ENCODE data around the gene ACP5.

The ACP5 gene

DNA sequence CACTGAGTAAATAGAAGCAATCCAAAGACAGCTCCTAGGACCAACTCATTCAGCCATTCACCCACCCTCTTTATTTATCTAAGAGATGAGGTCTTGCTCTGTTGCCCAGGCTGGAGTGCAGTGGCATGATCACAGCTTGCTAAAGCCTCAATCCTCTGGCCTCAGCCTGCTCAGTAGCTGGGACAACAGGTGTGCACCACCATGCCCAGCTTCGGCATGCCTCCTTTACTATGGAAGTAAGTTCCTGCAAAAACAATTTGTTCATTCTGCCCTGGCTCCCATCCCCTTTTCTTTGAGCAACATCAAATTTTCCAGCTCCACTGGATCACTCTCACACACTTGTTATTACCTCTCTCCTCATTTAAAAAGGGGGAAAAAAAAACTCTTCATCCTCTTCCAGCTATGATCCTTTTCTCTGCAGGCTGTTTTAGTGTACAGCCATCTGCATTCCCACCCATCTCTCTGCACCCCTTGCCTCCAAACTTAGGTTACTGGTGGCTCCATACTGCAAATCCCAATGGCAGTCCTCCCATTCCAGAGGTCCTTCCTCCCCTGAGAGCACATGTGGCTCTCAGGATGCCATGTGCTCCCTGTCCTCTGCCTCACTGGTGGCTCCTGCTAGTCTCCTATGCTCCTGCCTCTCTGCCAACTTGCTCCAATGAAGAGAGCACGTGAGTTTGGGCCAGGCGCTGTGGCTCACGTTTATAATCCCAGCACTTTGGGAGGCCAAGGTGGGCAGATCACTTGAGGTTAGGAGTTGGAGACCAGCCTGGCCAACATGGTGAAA, 20.6 kb downstream of the ACP5 start:
- Histone ChIP-seq H3K36me3 (ENCODE audit: control insufficient read depth, low read length) (peaks cover 40% of the 10 kb centered on the region), H3K4me2 (ENCODE audit: low read length) (no peak overlapping the region), H3K79me2 (ENCODE audit: control insufficient read depth, low read length) (peaks cover 57% of the 10 kb centered on the region), H3F3A (ENCODE audit: control insufficient read depth, insufficient read depth) (peaks cover 9% of the 10 kb centered on the region), H3K4me3 (ENCODE audit: low read length) (no peak overlapping the region), H4K20me1 (ENCODE audit: control insufficient read depth, insufficient read depth, low read depth, low read length) (peaks cover 7% of the 10 kb centered on the region), H3K9me3 (ENCODE audit: control insufficient read depth, insufficient read depth, low read length) (no peaks in the 10 kb centered on the region), H3K4me1 (ENCODE audit: control insufficient read depth, low read length) (peaks cover 55% of the 10 kb centered on the region), H3K9me2 (replicated peaks; ENCODE audit: control insufficient read depth, low read length) (no peaks in the 10 kb centered on the region), H3K27me3 (ENCODE audit: control insufficient read depth, low read length) (no peaks in the 10 kb centered on the region), H3K27ac (ENCODE audit: low read depth, low read length) (no peak overlapping the region)
- TF ChIP-seq EZH2phosphoT487 (IDR thresholded peaks at IDR 0.05; ENCODE audit: borderline replicate concordance, low read length): no peak
- TF ChIP-seq, protein P1, sequence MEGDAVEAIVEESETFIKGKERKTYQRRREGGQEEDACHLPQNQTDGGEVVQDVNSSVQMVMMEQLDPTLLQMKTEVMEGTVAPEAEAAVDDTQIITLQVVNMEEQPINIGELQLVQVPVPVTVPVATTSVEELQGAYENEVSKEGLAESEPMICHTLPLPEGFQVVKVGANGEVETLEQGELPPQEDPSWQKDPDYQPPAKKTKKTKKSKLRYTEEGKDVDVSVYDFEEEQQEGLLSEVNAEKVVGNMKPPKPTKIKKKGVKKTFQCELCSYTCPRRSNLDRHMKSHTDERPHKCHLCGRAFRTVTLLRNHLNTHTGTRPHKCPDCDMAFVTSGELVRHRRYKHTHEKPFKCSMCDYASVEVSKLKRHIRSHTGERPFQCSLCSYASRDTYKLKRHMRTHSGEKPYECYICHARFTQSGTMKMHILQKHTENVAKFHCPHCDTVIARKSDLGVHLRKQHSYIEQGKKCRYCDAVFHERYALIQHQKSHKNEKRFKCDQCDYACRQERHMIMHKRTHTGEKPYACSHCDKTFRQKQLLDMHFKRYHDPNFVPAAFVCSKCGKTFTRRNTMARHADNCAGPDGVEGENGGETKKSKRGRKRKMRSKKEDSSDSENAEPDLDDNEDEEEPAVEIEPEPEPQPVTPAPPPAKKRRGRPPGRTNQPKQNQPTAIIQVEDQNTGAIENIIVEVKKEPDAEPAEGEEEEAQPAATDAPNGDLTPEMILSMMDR (IDR thresholded peaks at IDR 0.05; ENCODE audit: low read depth, low read length, poor library complexity, severe bottlenecking): no peak

DNA sequence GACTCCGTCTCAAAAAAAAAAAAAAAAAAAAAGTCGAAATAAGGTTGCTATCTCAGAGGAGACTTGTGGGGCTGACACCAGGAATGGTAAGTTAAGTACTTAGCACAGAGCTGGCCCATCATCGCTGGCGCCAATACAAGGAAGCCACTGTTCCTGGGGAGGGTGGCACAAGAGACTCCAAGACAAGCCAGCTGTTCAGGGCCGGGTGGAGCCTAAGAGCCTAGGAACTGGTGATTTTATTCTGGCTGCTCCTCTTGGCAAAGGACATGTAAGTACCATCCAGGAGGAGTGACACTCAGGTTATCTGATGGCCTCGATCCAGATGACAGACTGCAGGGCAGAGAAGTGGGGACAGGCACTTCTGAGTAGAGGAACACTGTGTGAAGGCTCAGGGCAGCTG, 22.2 kb downstream of the ACP5 start:
- Histone ChIP-seq H3K79me2 (ENCODE audit: control insufficient read depth, low read length) (peaks cover 49% of the 10 kb centered on the region), H3K9me3 (ENCODE audit: control insufficient read depth, insufficient read depth, low read length) (no peaks in the 10 kb centered on the region), H3F3A (ENCODE audit: control insufficient read depth, insufficient read depth) (peaks cover 5% of the 10 kb centered on the region), H3K27me3 (ENCODE audit: control insufficient read depth, low read length) (no peaks in the 10 kb centered on the region), H3K9me2 (replicated peaks; ENCODE audit: control insufficient read depth, low read length) (no peaks in the 10 kb centered on the region), H3K36me3 (ENCODE audit: control insufficient read depth, low read length) (peaks cover 43% of the 10 kb centered on the region), H3K4me2 (ENCODE audit: low read length) (no peak overlapping the region), H3K27ac (ENCODE audit: low read depth, low read length) (no peak overlapping the region), H3K4me3 (ENCODE audit: low read length) (no peak overlapping the region), H4K20me1 (ENCODE audit: control insufficient read depth, insufficient read depth, low read depth, low read length) (peaks cover 7% of the 10 kb centered on the region), H3K4me1 (ENCODE audit: control insufficient read depth, low read length) (peaks cover 44% of the 10 kb centered on the region)
- no peak for TF ChIP-seq EZH2phosphoT487 (IDR thresholded peaks at IDR 0.05; ENCODE audit: borderline replicate concordance, low read length)
- TF ChIP-seq, protein P1 (IDR thresholded peaks at IDR 0.05; ENCODE audit: low read depth, low read length, poor library complexity, severe bottlenecking): no peak

DNA sequence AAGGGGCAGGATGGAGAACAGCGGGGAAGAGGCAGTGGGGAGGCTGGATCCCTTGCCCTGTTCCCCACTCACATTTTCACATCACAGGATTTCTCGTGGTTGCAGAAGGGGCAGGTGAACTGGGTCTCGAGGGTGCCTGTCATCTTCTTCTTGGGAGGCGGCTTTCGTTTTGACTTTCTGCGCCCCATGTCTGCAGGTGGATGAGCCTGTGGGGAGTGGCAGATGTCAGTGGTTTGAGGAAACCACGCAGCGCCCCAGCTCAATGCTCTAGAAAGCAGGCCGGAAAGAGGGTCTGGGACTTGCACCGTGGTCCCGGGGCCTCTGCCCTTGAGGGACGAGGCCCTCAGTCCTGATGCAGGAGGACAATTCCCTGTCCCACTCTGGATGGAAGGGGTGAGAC, 23.3 kb downstream of the ACP5 start:
- Histone ChIP-seq H3K27ac (ENCODE audit: low read depth, low read length) (no peak overlapping the region), H3K9me3 (ENCODE audit: control insufficient read depth, insufficient read depth, low read length) (no peaks in the 10 kb centered on the region), H3K4me3 (ENCODE audit: low read length) (no peak overlapping the region), H4K20me1 (ENCODE audit: control insufficient read depth, insufficient read depth, low read depth, low read length) (peaks cover 7% of the 10 kb centered on the region), H3K4me1 (ENCODE audit: control insufficient read depth, low read length) (peaks cover 41% of the 10 kb centered on the region), H3K4me2 (ENCODE audit: low read length) (peak overlapping the region; percentile 27), H3F3A (ENCODE audit: control insufficient read depth, insufficient read depth) (no peaks in the 10 kb centered on the region), H3K9me2 (replicated peaks; ENCODE audit: control insufficient read depth, low read length) (no peaks in the 10 kb centered on the region), H3K79me2 (ENCODE audit: control insufficient read depth, low read length) (peaks cover 39% of the 10 kb centered on the region), H3K27me3 (ENCODE audit: control insufficient read depth, low read length) (no peaks in the 10 kb centered on the region), H3K36me3 (ENCODE audit: control insufficient read depth, low read length) (peaks cover 43% of the 10 kb centered on the region)
- no peak for TF ChIP-seq EZH2phosphoT487 (IDR thresholded peaks at IDR 0.05; ENCODE audit: borderline replicate concordance, low read length)
- TF ChIP-seq, protein P1 (IDR thresholded peaks at IDR 0.05; ENCODE audit: low read depth, low read length, poor library complexity, severe bottlenecking): no peak

Data from DOHH2 (cell line).